HG03097 (cell line): Measurements from ENCODE around the gene ERCC2.

ENCODE experiments used
- ATAC-seq: cut with Tn5 transposase; IDR thresholded peaks from one replicate; pipeline ENCODE4 v1.9.1; 2021; ENCODE audit not compliant: unreplicated experiment, low FRiP score

ERCC2 gene

GRCh38 chr19:45402298-45403061 is 32.1 kb upstream of the ERCC2 start:
- no peak for ATAC-seq

- no peak for ATAC-seq
Measured at GRCh38 chr19:45401815-45402214, 31.4 kb upstream of the ERCC2 start.

GRCh38 chr19:45400192-45400591 is 29.8 kb upstream of the ERCC2 start:
- ATAC-seq = no peak

DNA sequence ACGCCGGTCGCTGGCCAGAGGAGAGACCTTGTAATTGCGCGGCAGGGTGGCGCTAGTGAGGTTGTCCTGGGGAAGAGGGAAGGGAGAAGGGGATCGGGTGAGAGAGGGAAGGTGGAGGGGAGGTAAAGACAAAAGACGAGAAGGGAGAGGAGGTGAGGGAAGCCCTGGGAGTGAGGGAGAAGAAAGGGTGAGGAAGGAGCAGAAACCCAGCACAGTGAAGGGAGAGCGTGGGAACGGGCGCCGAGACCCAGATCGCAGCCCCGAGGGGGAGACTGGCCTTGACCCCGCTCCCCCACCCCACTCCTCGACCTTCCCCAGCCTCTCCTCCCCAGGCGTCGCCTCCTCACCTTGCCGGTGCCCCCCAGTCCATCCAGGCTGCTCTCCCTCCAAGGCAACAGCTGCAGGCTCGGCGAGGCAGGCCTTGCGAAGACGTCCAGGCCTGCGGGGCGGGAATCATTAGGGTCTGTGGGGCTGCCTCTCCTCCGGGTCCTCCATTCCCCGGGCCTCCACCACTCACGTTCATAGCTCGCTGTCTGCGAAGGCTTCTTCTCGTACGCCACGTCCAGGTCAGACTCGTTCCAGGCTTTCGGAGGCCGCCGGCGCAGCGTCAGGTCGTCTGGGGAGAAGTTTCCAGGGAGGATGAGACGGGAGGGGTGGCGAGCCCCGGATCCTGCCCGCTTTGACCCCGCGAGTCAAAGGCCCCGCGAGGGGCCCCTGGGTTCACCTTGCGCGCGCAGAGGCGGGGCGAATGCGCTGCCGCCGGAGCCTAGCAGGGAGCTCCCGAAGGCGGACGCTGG is 25.6 kb upstream of the ERCC2 start:
- ATAC-seq = no peak

DNA sequence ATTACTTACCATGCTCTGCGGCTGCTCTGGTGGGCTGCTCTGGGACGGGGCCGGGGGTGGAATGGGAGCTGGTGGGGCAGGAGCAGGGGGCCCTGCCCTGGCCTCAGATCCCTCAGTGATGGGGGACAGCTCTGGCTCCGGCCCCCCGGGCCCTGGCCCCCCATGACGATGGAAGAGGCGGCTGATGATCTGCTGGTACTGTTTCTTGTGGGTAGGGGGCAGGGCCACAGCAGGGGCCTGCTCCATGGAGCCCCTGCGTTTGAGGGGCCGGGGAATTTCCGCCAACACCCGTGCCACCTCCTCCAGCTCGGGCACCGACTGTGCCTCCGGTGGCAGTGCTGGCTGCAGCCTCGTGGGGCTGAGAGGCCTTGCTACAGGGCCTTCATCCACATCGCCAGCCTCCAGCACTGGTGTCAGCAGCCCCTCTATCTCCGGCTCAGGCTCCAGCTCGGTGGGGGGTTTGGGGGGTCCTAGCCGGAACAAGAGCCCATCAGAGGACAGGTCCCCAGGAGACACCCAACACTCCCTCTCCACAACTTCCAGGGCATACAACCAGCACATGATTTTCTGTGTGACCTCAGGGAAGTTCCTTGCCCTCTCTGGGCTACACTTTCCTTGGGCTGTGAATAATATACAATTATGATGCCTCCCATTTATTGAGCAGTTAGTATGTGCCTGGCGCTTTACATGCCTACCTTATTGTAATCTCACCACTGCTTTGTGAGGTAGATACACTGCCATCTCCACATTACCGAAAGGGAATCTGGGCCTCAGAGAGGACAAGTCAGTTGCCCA is 21.7 kb upstream of the ERCC2 start:
- no peak for ATAC-seq

- no peak for ATAC-seq
Measured at GRCh38 chr19:45391346-45391745, 21.0 kb upstream of the ERCC2 start.

- ATAC-seq = no peak
Measured at GRCh38 chr19:45385392-45386221, 15.2 kb upstream of the ERCC2 start.

- no peak for ATAC-seq
Measured at GRCh38 chr19:45382426-45382825, 12.1 kb upstream of the ERCC2 start.

GRCh38 chr19:45380107-45380506 is 9.7 kb upstream of the ERCC2 start:
- no peak for ATAC-seq

DNA sequence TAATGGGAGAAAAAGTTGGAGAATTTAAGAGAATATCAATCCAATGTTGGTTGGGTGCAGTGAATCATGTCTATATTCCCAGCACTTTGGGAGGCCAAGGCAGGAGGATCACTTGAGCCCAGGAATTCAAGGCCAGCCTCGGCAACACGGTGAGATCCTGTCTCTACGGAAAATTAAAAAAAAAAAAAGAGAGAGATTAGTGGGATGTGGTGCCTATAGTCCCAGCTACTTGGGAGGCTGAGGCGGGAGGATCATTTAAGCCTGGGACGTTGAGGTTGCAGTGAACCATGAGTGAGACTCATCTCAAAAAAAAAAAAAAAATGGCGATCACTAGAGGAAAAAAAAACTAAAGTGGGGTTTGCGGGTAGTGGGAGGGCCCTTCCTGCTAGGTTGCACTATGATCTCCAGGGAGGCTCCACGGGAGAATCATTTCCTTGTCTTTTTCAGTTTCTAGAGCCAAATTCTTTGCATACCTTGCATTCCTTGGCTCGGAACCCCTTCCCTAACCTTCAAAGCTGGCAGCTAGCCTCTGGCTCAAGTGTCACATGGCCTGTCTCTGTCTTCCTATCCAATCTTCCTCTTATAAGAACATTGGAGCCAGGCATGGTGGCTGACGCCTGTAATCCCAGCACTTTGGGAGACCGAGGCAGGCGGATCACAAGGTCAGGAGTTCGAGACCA is 5.8 kb upstream of the ERCC2 start:
- no peak for ATAC-seq

GRCh38 chr19:45368737-45369340 is 1.5 kb downstream of the ERCC2 start:
- no peak for ATAC-seq

- ATAC-seq = no peak
Measured at GRCh38 chr19:45368127-45368526, 2.2 kb downstream of the ERCC2 start.

GRCh38 chr19:45364696-45365095 is 5.7 kb downstream of the ERCC2 start:
- ATAC-seq = no peak

- ATAC-seq = no peak
Measured at GRCh38 chr19:45363861-45364459, 6.4 kb downstream of the ERCC2 start.

DNA sequence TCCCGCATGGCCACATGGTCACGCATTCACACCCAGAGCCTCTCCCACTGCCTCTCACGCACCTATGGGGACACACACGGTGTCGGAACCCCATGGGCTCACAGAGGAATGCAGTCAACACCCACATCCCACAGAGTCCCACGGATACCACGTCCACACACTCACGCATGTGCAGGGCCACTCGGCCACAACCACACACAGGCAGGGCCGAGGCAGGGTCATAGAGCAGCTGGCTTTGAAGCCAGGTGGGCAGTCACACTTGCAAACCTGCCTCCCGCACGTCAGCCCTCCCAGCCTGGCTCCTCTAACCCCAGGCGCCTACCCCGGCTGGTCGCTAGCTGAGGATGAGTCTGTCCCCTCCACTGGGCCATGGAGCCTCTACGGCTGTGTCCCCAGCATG is 8.1 kb downstream of the ERCC2 start:
- no peak for ATAC-seq

- no peak for ATAC-seq
Measured at GRCh38 chr19:45361608-45362007, 8.8 kb downstream of the ERCC2 start.

DNA sequence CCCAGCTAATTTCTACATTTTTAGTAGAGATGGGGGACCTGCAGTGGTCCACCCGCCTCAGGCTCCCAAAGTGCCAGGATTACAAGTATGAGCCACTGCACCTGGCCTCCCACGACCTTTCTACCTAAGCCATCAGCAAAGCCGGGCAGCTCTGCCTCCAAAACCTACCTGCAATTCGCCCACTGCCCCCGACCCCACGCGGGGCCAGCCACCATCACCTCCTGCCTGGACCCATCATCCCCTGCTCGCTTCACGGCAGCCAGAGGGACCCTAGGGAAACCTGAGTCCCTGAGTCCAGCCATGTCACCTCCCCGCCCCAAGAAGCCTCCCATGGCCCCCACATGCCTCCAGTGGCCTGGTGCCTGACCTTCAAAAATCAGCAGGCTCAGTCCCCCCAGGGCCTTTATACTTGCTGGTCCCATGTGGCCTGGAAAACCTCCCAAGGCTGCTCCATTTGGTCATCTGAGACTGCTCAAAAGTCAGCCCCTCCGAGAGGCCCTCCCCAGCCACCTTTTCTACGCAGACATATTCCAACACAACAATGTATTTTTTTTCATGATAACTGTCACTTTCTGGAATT is 12.1 kb downstream of the ERCC2 start:
- no peak for ATAC-seq

DNA sequence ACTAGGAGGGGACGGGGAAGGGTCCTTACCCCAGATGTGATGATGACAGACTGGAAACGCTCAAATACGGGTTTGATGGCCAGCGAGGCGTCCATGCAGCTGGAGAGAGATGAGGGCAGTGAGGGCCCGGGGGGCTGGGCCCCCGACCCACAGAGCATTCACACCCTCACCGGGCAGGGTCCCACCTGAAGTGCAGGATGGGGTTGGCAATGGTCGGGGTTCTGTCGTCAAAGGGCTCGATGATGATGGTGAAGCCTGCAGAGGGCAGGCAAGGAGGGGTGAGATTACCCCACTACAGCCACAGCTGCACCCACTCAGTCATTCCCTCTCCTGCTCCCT is 13.0 kb downstream of the ERCC2 start:
- ATAC-seq = no peak
